ENCODE measurements around the gene SSH2.

The SSH2 gene

DNA sequence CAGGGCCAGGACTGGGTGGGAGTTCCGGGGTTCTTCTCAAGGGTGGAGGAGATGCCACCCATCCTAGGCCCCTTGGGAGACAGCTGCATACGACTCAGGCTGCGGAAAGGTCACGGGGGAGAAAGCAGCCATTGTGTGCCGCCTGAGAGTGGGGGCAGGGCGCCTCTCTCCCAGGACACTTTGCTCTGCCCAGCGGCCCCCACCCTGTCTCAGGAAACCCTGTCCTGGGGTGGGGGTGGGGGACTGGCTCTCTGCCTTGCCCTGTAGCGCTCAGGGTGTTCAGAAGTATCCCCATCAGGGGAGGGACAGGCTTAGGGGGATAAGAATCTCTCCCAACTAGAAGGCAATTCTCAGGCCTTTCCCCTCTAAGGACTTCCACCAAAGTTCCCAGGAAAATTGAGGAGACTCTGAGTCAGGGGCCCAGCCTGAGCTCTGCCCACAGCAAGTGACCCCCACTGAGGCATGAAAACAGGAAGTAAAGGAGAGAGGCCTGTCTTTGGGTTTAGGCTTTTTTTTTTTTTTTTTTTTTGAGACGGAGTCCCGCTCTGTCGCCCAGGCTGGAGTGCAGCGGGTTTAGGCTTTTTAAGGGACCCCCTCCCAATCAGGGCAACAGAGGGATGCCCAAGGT is 345.5 kb downstream of the SSH2 start:
- DNase-seq, result no peak

DNA sequence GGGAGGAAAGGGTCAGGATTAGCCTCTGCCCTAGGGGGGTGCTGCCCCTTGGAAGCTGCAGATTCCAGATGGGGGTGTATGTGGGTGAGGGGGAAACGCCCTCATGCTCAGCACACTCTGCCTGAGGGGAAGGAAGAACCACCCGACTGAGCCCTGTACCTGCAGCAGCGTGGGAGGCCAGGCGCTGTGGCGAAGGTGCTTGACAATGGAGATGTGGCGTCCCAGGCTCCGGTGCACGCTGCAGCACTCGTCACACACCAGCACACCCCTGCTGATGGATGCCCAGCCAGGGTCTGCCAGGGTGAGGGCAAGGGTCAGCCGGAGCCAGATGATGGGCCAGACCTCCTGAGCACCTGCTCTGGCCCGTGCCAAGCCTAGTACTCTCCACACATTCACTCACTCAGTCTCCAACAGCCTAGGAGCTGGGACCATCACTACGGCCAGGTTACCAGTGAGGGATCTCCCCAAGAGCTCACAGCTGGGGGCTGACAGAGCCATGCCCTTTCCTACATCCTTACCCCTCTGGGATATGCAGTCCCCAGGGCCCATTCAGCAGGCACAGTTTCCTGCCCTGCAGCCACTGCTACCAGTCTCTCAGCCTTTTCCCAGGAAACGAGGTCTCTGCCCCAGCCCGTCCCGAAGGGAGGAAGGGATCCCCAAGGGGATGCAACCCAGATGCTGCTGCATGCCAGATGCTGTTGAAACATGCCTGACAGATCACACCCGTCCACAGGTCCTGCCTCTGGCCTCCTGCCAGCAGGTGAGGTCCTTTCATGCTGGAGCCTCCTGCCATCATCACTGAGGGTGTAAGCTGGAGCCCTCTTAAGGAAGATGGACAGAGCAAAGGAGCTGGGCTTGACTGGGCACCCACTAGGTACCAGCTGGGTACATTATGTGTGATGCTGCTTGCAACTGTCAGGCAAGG is 346.4 kb downstream of the SSH2 start:
- DNase-seq, result no peak

DNA sequence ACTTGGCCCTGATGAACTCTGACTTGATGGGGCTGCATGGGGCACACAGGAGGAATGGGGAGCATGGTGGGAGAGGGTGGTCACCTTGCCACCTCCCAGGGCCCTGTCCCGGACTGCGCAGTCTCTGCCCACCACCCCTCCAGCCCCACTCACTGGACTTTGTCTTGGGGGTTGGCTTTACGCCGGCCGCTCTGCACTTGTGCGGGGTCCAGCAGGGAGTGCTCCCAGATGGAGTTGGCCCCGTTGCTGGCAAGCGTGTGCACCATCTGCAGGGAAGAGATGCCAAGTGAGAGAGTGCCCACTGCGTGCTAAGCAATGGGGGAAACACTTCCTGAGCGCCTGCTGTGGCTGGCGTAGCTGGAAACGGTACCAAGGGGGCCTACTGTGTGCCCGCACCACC is 347.3 kb downstream of the SSH2 start:
- DNase-seq, result no peak

DNA sequence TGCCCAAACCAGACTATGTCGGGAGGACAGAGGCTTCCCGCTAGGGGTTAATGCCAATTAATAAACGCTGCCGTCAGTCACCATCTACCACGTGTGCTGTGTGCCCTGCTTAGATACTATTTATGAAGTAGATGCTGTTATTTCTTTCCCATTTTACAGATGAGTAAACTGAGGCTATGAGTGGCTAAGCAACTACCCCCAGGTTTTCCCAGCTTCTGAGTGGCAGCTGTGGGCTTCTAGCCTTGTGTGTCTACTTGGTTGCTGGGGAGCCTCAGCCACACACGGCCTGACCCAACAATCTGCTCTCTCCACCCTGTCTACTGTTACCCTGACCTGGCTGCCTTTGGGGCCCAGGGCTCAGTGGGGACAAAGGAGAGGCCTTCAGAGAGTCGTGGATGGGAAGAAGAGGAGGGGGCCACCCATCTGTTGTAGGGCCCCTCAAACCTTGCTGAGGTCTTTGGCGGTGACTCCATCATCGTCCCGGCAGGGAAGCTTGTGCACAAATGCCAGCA is 347.7 kb downstream of the SSH2 start:
- no peak for DNase-seq

DNA sequence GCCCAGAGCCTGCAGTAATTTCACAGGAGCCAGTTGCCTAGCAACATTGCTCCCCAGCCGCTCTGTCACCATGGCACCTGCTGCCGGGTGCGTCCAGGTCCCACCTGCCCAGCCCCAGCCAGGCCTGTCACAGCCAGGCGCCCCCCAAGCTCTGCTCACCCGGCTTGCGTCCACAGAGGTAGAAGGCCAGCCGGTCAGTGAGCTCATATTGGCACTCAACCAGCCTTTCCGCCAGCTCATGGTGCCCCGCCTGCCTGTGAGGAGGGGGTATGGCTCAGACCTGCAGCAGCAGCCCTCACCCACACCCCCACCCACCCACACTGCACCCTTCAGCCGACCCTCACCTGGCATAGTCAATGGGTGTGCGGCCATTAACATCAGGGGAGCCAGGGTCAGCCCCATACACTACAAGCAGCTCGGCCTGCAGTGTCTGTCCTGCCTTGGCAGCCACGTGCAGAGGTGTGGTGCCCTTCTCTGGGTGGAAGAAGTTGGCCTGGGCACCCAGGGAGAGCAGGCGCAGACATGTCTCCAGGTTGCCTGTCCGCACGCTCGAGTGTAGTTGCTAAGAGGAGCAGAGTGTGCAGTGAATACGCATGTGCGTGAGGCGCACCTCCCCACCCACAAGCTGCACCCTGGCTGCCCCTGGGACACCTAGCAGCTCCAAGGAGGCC is 348.3 kb downstream of the SSH2 start:
- DNase-seq, result no peak

DNA sequence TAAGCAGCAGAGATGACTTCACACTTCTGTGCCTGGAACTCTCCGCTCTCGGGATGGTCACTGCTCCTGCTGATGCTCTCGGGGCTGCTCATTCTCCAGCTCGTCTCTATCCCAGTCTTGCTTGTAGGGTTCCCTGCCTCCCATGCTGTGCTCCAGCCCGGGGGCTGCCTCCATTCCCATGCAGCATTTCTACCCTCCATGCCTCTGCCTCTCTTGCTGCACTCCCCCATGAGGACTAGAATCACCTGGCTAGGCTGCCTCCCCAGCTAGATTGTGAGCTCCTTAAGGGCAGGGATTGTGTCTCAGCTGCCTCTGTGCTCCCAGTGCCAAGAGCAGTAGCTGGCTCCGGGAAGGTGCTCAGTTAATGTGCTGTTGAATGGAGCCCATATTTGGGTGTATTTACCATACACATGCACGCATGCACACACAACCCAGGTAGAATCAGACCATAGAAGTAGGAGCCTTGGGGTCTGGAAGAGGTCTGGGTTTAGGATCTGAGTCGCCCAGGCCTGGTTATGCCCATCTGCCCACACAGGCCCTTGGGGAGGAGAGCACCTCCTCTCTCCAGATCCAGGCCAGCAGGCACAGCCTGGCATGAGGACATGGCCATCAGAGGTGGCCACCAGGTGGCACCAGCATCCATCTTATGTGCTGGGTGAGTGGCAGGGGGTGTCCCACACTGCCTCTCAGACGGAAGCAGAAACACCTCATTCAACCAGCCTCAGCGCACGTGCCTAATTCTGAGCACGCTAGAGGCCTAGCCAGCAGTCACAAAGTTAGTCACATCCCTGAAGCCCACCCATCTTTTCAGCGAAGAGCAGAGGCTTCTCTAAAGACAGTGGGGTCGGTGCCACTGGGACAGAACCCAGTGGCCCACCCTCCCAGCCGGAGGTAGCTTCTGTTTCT is 349.9 kb downstream of the SSH2 start:
- peak; percentile 63 to 76 for DNase-seq

DNA sequence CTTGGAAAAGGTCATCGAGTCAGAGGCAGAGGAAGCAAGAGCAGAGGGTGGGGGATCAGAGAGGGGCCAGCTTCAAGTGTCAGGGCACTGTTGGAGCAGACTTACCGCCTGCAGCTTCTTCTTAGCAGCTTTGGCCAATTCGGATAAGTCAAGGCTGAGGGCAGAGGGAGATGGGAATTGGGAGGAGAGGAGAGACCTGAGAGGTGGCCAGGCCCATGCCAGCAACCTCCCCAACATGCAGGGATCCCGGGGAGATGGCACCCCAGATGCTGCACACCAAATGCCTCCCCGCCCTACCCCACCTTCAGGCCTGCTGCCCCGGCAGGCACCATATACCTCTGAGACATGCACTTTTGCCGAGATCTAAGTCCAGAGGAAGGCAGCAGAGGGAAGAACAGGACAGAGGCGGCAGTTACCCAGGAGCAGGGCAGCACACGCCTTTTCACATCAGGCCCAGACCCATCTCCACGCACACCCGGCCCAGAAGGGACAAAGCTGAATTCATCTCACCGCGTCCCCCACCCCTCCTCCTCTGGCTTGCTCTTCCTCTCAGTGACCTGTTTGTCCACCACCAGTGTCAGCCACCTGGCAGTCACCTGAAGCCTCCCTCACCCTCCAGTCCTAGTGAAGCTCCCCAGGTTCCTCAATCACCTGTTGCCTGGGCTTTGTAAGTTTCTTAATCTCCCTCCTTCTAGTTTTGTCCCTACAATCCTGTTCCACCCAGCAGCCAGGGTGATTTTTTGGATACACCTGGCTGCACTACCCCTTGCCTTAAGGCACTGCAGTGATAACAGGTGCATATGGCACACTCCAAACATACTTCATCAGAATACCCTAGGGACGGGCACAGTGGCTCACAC is 351.2 kb downstream of the SSH2 start:
- DNase-seq, result no peak

DNA sequence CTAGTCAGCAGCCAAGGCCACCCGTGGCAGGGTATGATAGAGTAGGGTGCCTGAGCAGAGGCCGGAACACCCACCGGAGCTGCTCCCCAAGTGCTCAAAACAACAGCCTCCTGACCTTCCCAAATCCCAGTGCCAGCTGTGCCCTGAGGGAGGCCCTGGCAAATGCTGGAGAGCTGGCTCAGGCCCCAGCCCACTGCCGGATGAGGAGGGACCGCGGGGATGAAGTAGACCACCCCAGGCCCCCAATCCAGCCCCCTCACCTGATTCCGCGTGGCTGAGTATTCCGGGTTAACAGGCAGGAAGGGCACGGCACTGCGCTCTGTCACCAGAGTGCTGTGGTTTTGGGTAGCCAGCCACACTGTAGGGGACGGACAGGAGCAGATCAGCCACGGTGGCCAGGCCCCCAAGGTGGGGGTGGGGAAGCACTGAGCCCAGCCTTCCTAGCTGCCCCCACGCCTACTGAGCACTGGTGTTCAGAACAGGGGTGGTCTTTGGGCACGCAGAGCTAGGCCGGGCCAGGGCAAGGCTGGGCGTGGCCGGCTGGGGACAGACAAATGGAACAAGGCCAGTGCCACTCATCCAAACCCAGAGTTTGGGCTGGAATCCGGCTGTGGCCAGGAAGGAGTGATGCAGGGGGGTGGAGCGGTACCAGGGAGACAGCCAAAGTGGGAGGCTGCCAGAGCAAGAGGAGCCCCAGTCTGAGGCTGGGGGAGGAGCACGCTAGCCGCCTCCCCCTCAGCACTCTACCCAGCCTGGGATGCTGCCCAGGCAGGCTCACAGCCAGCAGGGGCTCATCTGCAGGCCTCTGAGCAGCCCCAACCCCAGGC is 352.4 kb downstream of the SSH2 start:
- no peak for DNase-seq

DNA sequence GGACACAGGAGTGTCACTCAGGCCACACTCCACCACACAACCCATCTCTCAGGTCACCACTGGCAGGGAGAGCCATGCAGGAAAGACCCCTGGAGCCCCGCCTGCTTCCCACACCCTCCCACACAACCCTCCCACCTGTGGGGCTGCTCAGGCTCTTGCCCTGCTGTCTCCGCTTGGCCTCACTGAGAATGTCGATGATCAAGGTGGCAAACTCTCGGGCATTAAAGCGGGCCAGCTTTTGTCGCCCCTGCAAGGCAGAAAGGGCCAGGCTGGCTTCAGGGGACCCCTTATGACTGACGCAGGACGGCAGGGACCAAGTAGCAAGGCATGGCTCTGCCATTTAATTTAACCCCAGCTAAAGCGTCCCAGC is 353.0 kb downstream of the SSH2 start:
- no peak for DNase-seq

DNA sequence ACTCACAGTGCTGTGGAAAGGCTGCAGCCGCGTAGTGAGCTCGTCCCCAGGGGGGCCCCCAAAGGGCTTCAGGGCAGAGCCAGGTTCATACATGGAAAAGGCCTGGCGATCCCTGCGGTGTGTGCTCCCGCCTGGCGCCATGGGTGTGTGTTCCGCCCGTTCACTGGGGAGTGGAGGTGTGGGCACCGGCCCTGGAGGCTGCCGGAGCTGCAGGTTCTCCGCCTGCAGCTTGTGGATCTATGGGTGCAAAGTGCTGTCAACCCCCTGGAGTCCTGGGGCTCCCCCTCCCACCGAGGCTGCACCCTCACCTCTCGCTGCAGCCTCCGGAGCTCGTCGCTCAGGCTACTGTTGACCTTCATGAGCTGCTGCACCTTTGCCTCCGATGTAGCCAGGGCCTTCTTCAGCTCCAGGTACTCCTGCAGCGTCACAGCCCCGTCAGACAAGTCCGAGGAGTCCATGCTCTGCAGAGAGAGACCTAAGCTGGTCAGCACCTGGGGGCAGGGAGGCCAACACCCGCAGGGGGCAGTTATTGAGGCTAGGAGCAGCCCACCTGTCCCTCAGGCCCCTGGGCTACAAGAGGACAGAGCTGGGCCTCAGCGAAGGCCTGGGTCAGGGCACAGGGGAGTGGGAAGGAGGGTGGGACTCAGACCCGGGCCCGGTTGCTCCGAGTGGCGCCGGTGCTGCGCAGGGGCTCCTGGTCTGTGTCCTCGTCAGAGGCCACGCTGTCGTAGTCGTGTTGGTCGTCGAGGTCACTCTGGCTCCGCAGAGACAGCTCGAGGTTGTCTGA is 353.6 kb downstream of the SSH2 start:
- no peak for DNase-seq

All from bone marrow (tissue), 2 donors.